ENCODE measurements around the gene OR4D2. TPM values are rescaled to one million over a fixed set of nuclear protein-coding genes. Genes with fewer than 3 reads are reported as not detected.

Gene OR4D2
- total RNA-seq, 1 donor from 2014 or later, result not detected

GRCh38 chr17:58219007-58219788 is 52.4 kb downstream of the OR4D2 start, which contains the start of gene MKS1:
MKS1 (minus strand) TSS chr17:58219255; CDS start chr17:58219230, 25 bp downstream.
- Histone ChIP-seq H3K4me3 (peak within 1 kb of the TSS; percentile 82), H3K9me3 (replicated peaks) (no peaks in the 10 kb centered on the region), H3K27ac (replicated peaks) (peak within 1 kb of the TSS; percentile 84), H3K4me1 (peaks cover 17% of the 10 kb centered on the region), H3K36me3 (peaks cover 24% of the 10 kb centered on the region), H3K27me3 (ENCODE audit: low read depth) (peaks cover 14% of the 10 kb centered on the region)
- DNase-seq, result peak; percentile 95
- intact Hi-C loops (cut with micrococcal nuclease), result no loop called here
- peak; percentile 84 for TF ChIP-seq CTCF (IDR thresholded peaks at IDR 0.05; ENCODE audit: borderline replicate concordance)

- H3K27me3 ChIP-seq (ENCODE audit: low read depth), result peaks cover 14% of the 10 kb centered on the region
- peak overlapping the region; percentile 82 for H3K4me3 ChIP-seq
- peak overlapping the region; percentile 84 for H3K27ac ChIP-seq (replicated peaks)
- H3K9me3 ChIP-seq (replicated peaks), result no peaks in the 10 kb centered on the region
- intact Hi-C loops (cut with micrococcal nuclease), result no loop called here
- peaks cover 18% of the 10 kb centered on the region for H3K36me3 ChIP-seq
- peaks cover 17% of the 10 kb centered on the region for H3K4me1 ChIP-seq
- no peak for DNase-seq
- no peak for TF ChIP-seq CTCF (IDR thresholded peaks at IDR 0.05; ENCODE audit: borderline replicate concordance)
These were observed 53.0 kb downstream of the OR4D2 start for GRCh38 chr17:58219789-58220183.

Other genes starting within 250 kb of the OR4D2 start
- 43.2 TPM for gene CUEDC1, start 211.6 kb upstream of the OR4D2 start, total RNA-seq
- gene VEZF1, start 178.7 kb upstream of the OR4D2 start, total RNA-seq, result 77.2 TPM
- 92.4 TPM for gene SRSF1, start 159.7 kb upstream of the OR4D2 start, total RNA-seq
- gene DYNLL2, start 83.6 kb upstream of the OR4D2 start, total RNA-seq, result 93.5 TPM
- gene OR4D1, start 18.6 kb upstream of the OR4D2 start, total RNA-seq, result not detected
- not detected for gene EPX, start 25.7 kb downstream of the OR4D2 start, total RNA-seq
- 10.8 TPM for gene MKS1, start 52.3 kb downstream of the OR4D2 start, total RNA-seq
- not detected for gene LPO, start 71.6 kb downstream of the OR4D2 start, total RNA-seq
- 0.05 TPM for gene MPO, start 114.0 kb downstream of the OR4D2 start, total RNA-seq
- 12.8 TPM for gene TSPOAP1, start 161.8 kb downstream of the OR4D2 start, total RNA-seq
- gene SUPT4H1, start 185.2 kb downstream of the OR4D2 start, total RNA-seq, result 55.2 TPM

All from left ventricle myocardium inferior (tissue), 1 donor.